BJ (cell line): ENCODE measurements around the gene ADAMTS14. TPM values are rescaled to one million over a fixed set of nuclear protein-coding genes. Genes with fewer than 3 reads are reported as not detected.

Experiments used
- CTCF ChIA-PET: fragments of 350-600 bp; formaldehyde crosslinking; extraction: SDS; loops from one replicate; lab custom pipeline; 2021; ENCODE audit warnings: antibody characterized with exemption, inconsistent platforms; lab: Yijun Ruan, JAX
- POLR2A ChIA-PET: fragments of 300-600 bp; sonication (Branson Sonifier 250); formaldehyde crosslinking; extraction: SDS; loops from one replicate; lab custom pipeline; 2021; ENCODE audit warnings: antibody characterized with exemption; lab: Charles Lee
- DNase-seq: peaks from one replicate; pipeline ENCODE4 v3.0.0-alpha.2; 2011; ENCODE audit warnings: low read depth
- H3K27me3 ChIP-seq: 2 replicates; pipeline ENCODE4 v1.6.0; 2011; ENCODE audit warnings: low read length; ENCODE audit not compliant: control insufficient read depth, insufficient read depth
- H3K36me3 ChIP-seq: 2 replicates; pipeline ENCODE4 v1.5.1; 2011; ENCODE audit warnings: low read length; ENCODE audit not compliant: control insufficient read depth, insufficient read depth
- H3K4me3 ChIP-seq: 2 replicates; pipeline ENCODE4 v1.5.1; 2011; ENCODE audit warnings: low read depth, mild to moderate bottlenecking, control low read depth, low read length
- polyA plus RNA-seq: library from polyadenylated mRNA; depleted of rRNA; stranded (reverse); fragments of >200 nt; gene quantifications from 2 replicates; pipeline ENCODE4 v1.2.3, GENCODE V29; 2011
- TF ChIP-seq, protein P1 (sequence below): IDR thresholded peaks from 2 replicates; pipeline ENCODE4 v1.5.1; 2011; ENCODE audit warnings: low read depth, mild to moderate bottlenecking, control low read depth, inconsistent platforms, low read length, moderate library complexity; ENCODE audit not compliant: insufficient read depth

ADAMTS14 gene
- polyA plus RNA-seq, 1 experiment = 3.3 TPM

DNA sequence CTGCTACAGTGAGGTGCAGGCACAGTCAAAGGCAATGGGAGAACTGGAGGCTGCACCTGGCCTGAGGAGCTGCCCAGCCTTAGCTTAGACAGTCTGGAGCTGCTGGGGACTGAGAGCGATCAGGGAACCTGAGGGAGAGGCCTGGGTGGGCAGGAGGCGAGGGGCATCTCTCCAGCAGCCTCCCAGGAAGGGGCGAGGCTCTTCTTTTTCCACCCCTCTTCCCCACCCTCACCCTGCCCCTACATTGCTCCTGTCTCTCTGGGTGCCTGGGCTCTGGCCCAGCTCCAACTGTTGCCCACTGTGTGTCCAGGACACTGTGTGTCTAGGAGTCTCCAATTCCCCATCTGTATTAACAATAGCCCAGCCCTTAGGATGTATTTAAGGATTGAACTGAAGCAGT is 76.0 kb downstream of the ADAMTS14 start:
- TF ChIP-seq, protein P1, sequence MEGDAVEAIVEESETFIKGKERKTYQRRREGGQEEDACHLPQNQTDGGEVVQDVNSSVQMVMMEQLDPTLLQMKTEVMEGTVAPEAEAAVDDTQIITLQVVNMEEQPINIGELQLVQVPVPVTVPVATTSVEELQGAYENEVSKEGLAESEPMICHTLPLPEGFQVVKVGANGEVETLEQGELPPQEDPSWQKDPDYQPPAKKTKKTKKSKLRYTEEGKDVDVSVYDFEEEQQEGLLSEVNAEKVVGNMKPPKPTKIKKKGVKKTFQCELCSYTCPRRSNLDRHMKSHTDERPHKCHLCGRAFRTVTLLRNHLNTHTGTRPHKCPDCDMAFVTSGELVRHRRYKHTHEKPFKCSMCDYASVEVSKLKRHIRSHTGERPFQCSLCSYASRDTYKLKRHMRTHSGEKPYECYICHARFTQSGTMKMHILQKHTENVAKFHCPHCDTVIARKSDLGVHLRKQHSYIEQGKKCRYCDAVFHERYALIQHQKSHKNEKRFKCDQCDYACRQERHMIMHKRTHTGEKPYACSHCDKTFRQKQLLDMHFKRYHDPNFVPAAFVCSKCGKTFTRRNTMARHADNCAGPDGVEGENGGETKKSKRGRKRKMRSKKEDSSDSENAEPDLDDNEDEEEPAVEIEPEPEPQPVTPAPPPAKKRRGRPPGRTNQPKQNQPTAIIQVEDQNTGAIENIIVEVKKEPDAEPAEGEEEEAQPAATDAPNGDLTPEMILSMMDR = no peak
- DNase-seq = no peak
- POLR2A ChIA-PET = no interaction called here
- Histone ChIP-seq H3K36me3 (no peaks in the 10 kb centered on the region), H3K27me3 (no peaks in the 10 kb centered on the region; the same call in 1 of the 2 replicates), H3K4me3 (no peak overlapping the region)
- CTCF ChIA-PET = interaction anchor here (0.6 kb wide), 1 partner anchor 49 kb away, joined by 3 read pairs; no protein-coding TSS in a partner anchor

- H3K36me3 ChIP-seq = no peaks in the 10 kb centered on the region
- H3K27me3 ChIP-seq = no peaks in the 10 kb centered on the region; the same call in 1 of the 2 replicates
- no peak overlapping the region for H3K4me3 ChIP-seq
- POLR2A ChIA-PET = no interaction called here
- no peak for DNase-seq
- TF ChIP-seq, protein P1 = no peak
- CTCF ChIA-PET = interaction anchor here (1.1 kb wide), 1 partner anchor 10 kb away, joined by 5 read pairs; no protein-coding TSS in a partner anchor
These were observed 76.7 kb downstream of the ADAMTS14 start for GRCh38 chr10:70748801-70749573.

GRCh38 chr10:70749756-70750155 is 77.5 kb downstream of the ADAMTS14 start:
- CTCF ChIA-PET = interaction anchor here (1.1 to 1.6 kb wide), 2 partner anchors 9 to 191 kb away, joined by 4 to 5 read pairs; no protein-coding TSS in a partner anchor

GRCh38 chr10:70750156-70750703 is 77.9 kb downstream of the ADAMTS14 start:
- TF ChIP-seq, protein P1 = no peak
- Histone ChIP-seq H3K36me3 (no peaks in the 10 kb centered on the region), H3K27me3 (no peaks in the 10 kb centered on the region), H3K4me3 (no peak overlapping the region)
- CTCF ChIA-PET = interaction anchor here (1.1 to 1.6 kb wide), 2 partner anchors 8 to 192 kb away, joined by 4 to 5 read pairs; no protein-coding TSS in a partner anchor
- DNase-seq = no peak
- POLR2A ChIA-PET = no interaction called here

More at GRCh38 chr10:70749756-70750155, 77.5 kb downstream of the ADAMTS14 start:
- POLR2A ChIA-PET = no interaction called here
- Histone ChIP-seq H3K4me3 (no peak overlapping the region), H3K27me3 (no peaks in the 10 kb centered on the region; the same call in 1 of the 2 replicates), H3K36me3 (no peaks in the 10 kb centered on the region)
- TF ChIP-seq, protein P1 = no peak
- DNase-seq = no peak

DNA sequence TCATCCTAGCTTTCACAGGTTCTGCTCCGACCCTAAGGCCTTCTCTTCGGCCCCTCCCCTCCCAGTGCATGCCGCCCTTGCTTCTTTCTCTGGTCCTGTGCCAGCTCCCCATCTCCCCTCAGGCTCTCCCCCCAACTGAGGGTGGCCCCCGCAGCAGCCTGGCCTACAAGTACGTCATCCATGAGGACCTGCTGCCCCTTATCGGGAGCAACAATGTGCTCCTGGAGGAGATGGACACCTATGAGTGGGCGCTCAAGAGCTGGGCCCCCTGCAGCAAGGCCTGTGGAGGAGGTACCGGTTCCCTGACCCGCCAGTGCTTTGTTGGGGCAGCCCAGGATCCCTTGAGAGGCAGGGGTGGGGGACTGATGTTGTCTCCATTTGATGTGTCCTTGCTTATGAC is 79.0 kb downstream of the ADAMTS14 start:
- H3K27me3 ChIP-seq = no peaks in the 10 kb centered on the region
- CTCF ChIA-PET = interaction anchor here (1.6 kb wide), 1 partner anchor 193 kb away, joined by 4 read pairs; no protein-coding TSS in a partner anchor
- no peaks in the 10 kb centered on the region for H3K36me3 ChIP-seq
- POLR2A ChIA-PET = no interaction called here
- no peak for DNase-seq
- no peak overlapping the region for H3K4me3 ChIP-seq
- TF ChIP-seq, protein P1 = no peak
